PC-3 (cell line): Measurements from ENCODE around the gene ARHGAP42.

ENCODE experiments used
- EZH2 ChIP-seq: fragments of 300-600 bp; sonication (generic); IDR thresholded peaks from one replicate; pipeline ENCODE4 v1.6.1; 2017; ENCODE audit warnings: antibody characterized with exemption, mild to moderate bottlenecking, low read length; ENCODE audit not compliant: unreplicated experiment
- EZH2phosphoT487 ChIP-seq: fragments of 300-600 bp; sonication (generic); IDR thresholded peaks from 2 replicates; pipeline ENCODE4 v1.6.1; 2018; ENCODE audit warnings: mild to moderate bottlenecking, antibody characterized with exemption, low read length, borderline replicate concordance
- TF ChIP-seq, protein P1 (sequence below): fragments of 300-600 bp; sonication (generic); conservative IDR thresholded peaks from 2 replicates; pipeline ENCODE4 v1.5.1; 2017; ENCODE audit warnings: antibody characterized with exemption, low read depth, mild to moderate bottlenecking, low read length

DNA sequence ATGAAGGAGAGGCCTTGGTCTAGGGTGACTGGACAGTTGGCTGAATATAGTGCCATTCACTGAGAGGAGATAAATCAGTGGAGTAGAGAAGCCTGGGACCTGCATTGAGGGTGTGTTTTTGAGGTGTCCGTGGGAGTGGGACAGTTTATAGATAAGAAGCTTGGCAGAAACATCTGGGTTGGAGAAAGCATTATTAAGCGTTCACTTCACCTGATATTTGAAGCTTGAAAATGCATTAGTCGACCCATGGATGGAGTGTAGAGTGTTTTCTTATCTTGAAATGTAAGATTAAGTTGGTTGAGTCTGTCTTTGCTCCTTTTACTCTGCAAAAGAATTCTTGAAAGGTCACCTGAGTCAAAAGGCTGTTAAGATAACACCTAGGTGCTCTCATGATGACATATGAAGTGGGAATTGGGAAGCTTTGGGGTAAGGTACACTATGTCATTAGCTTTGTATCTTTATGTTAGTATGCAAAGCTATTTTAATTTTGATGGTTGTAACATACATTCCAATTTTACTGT is 160.7 kb downstream of the ARHGAP42 start:
- TF ChIP-seq, protein P1, sequence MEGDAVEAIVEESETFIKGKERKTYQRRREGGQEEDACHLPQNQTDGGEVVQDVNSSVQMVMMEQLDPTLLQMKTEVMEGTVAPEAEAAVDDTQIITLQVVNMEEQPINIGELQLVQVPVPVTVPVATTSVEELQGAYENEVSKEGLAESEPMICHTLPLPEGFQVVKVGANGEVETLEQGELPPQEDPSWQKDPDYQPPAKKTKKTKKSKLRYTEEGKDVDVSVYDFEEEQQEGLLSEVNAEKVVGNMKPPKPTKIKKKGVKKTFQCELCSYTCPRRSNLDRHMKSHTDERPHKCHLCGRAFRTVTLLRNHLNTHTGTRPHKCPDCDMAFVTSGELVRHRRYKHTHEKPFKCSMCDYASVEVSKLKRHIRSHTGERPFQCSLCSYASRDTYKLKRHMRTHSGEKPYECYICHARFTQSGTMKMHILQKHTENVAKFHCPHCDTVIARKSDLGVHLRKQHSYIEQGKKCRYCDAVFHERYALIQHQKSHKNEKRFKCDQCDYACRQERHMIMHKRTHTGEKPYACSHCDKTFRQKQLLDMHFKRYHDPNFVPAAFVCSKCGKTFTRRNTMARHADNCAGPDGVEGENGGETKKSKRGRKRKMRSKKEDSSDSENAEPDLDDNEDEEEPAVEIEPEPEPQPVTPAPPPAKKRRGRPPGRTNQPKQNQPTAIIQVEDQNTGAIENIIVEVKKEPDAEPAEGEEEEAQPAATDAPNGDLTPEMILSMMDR = no peak
- TF ChIP-seq EZH2 (no peak), EZH2phosphoT487 (no peak)
